ENCODE measurements around the gene USP28. TPM values are rescaled to one million over a fixed set of nuclear protein-coding genes. Genes with fewer than 3 reads are reported as not detected.

The USP28 gene
- total and polyA plus RNA-seq, 2 donors (not counting 1 experiment from before 2014, with no cell fraction given) = 22.4 to 37.7 TPM

DNA sequence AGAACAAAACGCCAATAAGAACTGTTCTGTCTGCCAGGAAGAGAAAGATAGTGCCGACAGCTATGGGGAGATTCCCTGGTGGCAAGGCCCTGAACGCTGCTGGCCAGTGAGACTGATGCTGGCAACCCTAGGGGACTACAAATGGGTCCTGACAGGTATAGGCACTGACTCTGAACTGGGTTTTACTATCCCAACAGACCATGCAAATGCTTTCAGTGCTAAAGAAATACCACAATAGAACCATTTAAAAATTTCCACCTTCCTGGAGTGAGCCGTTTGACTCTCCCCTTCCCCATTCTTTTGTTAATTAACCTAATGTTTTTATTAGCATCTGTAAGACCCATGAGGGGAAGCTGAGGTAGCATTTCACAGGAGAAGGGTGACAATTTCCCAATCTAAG lies 25.7 kb downstream of the USP28 start:
- H3K27me3 ChIP-seq (ENCODE audit: control insufficient read depth, insufficient read depth, low read length) = no peaks in the 10 kb centered on the region
- H3K4me3 ChIP-seq (replicated peaks in 1 of 4; ENCODE audit: control extremely low read depth in 1 of 4, insufficient read depth in 1 of 4, low read depth in 3 of 4, low read length in 4 of 4) = no peak overlapping the region
- H3K9me3 ChIP-seq (ENCODE audit: control insufficient read depth, insufficient read depth, low read depth, low read length) = no peaks in the 10 kb centered on the region
- no peak overlapping the region for H3K9ac ChIP-seq (ENCODE audit: insufficient read depth, low read length)
- no peak for TF ChIP-seq EZH2 (IDR thresholded peaks at IDR 0.05; ENCODE audit: low read length, missing control alignments)
- TF ChIP-seq, protein P1, sequence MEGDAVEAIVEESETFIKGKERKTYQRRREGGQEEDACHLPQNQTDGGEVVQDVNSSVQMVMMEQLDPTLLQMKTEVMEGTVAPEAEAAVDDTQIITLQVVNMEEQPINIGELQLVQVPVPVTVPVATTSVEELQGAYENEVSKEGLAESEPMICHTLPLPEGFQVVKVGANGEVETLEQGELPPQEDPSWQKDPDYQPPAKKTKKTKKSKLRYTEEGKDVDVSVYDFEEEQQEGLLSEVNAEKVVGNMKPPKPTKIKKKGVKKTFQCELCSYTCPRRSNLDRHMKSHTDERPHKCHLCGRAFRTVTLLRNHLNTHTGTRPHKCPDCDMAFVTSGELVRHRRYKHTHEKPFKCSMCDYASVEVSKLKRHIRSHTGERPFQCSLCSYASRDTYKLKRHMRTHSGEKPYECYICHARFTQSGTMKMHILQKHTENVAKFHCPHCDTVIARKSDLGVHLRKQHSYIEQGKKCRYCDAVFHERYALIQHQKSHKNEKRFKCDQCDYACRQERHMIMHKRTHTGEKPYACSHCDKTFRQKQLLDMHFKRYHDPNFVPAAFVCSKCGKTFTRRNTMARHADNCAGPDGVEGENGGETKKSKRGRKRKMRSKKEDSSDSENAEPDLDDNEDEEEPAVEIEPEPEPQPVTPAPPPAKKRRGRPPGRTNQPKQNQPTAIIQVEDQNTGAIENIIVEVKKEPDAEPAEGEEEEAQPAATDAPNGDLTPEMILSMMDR (conservative IDR thresholded peaks at IDR 0.05 in 1 of 2, IDR thresholded peaks at IDR 0.05 in 1 of 2; ENCODE audit: low read depth in 1 of 2, low read length in 2 of 2) = no peak
- no peaks in the 10 kb centered on the region for H3K4me1 ChIP-seq (ENCODE audit: control insufficient read depth, extremely low read depth, insufficient read depth, low read length)
- no peak overlapping the region for H2AFZ ChIP-seq (ENCODE audit: low read length)
- H3K36me3 ChIP-seq (ENCODE audit: control insufficient read depth, insufficient read depth, low read length) = peaks cover 2% of the 10 kb centered on the region
- DNase-seq (ENCODE audit: low read depth in 2 of 2) = no peak
- no peak overlapping the region for H3K4me2 ChIP-seq (ENCODE audit: extremely low read depth, insufficient read depth, low read length)
- H3K27ac ChIP-seq (ENCODE audit: insufficient read depth, low read length) = no peak overlapping the region
- no peaks in the 10 kb centered on the region for H3K79me2 ChIP-seq (ENCODE audit: control insufficient read depth, insufficient read depth, low read length)
- H4K20me1 ChIP-seq (ENCODE audit: control insufficient read depth, extremely low read depth, insufficient read depth, low read length) = no peaks in the 10 kb centered on the region

DNA sequence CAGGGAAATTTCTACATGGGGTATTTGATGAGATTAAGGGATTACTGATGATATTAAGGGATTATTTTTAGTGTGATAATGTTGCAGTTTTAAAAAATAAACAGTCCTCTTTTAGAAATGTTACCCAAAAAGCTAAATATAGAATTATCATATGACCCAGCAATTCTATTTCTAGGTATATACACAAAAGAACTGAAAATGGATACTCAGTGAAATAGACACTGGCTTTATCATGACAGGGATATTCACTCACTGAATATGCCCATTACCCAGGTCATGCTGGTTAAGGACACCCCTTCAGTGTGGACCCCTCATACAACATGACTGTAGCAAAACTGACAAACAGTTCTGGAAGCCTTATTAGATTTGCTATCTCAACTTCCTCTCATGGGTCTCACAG lies 27.8 kb downstream of the USP28 start:
- TF ChIP-seq, protein P1 (conservative IDR thresholded peaks at IDR 0.05 in 1 of 2, IDR thresholded peaks at IDR 0.05 in 1 of 2; ENCODE audit: low read depth in 1 of 2, low read length in 2 of 2) = no peak
- TF ChIP-seq EZH2 (IDR thresholded peaks at IDR 0.05; ENCODE audit: low read length, missing control alignments) = no peak
- Histone ChIP-seq H3K4me1 (ENCODE audit: control insufficient read depth, extremely low read depth, insufficient read depth, low read length) (no peaks in the 10 kb centered on the region), H3K4me2 (ENCODE audit: extremely low read depth, insufficient read depth, low read length) (no peak overlapping the region), H4K20me1 (ENCODE audit: control insufficient read depth, extremely low read depth, insufficient read depth, low read length) (no peaks in the 10 kb centered on the region), H2AFZ (ENCODE audit: low read length) (no peak overlapping the region), H3K27me3 (ENCODE audit: control insufficient read depth, insufficient read depth, low read length) (no peaks in the 10 kb centered on the region), H3K36me3 (ENCODE audit: control insufficient read depth, insufficient read depth, low read length) (peaks cover 2% of the 10 kb centered on the region), H3K27ac (ENCODE audit: insufficient read depth, low read length) (no peak overlapping the region), H3K4me3 (replicated peaks in 1 of 4; ENCODE audit: control extremely low read depth in 1 of 4, insufficient read depth in 1 of 4, low read depth in 3 of 4, low read length in 4 of 4) (no peak overlapping the region), H3K9ac (ENCODE audit: insufficient read depth, low read length) (no peak overlapping the region), H3K79me2 (ENCODE audit: control insufficient read depth, insufficient read depth, low read length) (no peaks in the 10 kb centered on the region), H3K9me3 (ENCODE audit: control insufficient read depth, insufficient read depth, low read depth, low read length) (no peaks in the 10 kb centered on the region)
- DNase-seq (ENCODE audit: low read depth in 2 of 2) = no peak

DNA sequence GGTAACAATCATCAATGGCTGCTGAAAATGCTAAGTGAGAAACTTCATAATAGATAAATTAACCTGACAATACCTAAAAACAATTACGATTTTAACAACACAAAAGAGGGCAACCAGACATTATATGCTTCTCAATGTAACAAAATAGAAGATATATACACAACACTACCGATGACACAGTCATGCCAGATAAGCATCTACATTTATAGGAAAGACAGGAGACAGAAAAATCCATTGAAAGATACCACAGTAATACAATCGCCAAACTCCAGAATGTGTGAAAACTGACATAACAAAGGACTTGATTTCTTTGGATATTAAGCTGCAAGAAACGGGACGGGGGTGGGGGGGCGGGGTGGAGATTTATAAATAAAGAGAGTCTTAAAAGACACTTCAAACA lies 28.3 kb downstream of the USP28 start:
- Histone ChIP-seq H3K4me1 (ENCODE audit: control insufficient read depth, extremely low read depth, insufficient read depth, low read length) (no peaks in the 10 kb centered on the region), H3K79me2 (ENCODE audit: control insufficient read depth, insufficient read depth, low read length) (no peaks in the 10 kb centered on the region), H2AFZ (ENCODE audit: low read length) (no peak overlapping the region), H3K4me2 (ENCODE audit: extremely low read depth, insufficient read depth, low read length) (no peak overlapping the region), H3K4me3 (replicated peaks in 1 of 4; ENCODE audit: control extremely low read depth in 1 of 4, insufficient read depth in 1 of 4, low read depth in 3 of 4, low read length in 4 of 4) (no peak overlapping the region), H3K36me3 (ENCODE audit: control insufficient read depth, insufficient read depth, low read length) (peaks cover 2% of the 10 kb centered on the region), H3K9me3 (ENCODE audit: control insufficient read depth, insufficient read depth, low read depth, low read length) (no peaks in the 10 kb centered on the region), H3K27ac (ENCODE audit: insufficient read depth, low read length) (no peak overlapping the region), H3K9ac (ENCODE audit: insufficient read depth, low read length) (no peak overlapping the region), H4K20me1 (ENCODE audit: control insufficient read depth, extremely low read depth, insufficient read depth, low read length) (no peaks in the 10 kb centered on the region), H3K27me3 (ENCODE audit: control insufficient read depth, insufficient read depth, low read length) (no peaks in the 10 kb centered on the region)
- TF ChIP-seq EZH2 (IDR thresholded peaks at IDR 0.05; ENCODE audit: low read length, missing control alignments) = no peak
- TF ChIP-seq, protein P1 (conservative IDR thresholded peaks at IDR 0.05 in 1 of 2, IDR thresholded peaks at IDR 0.05 in 1 of 2; ENCODE audit: low read depth in 1 of 2, low read length in 2 of 2) = no peak
- no peak for DNase-seq (ENCODE audit: low read depth in 2 of 2)
